GM21515 (cell line): ENCODE data around the gene GHR.

ENCODE experiments used
- ATAC-seq: cut with Tn5 transposase; IDR thresholded peaks from one replicate; pipeline ENCODE4 v1.9.1; 2021; ENCODE audit not compliant: unreplicated experiment

Gene GHR

GRCh38 chr5:42423285-42424165 lies at the start of gene GHR:
Gene GHR, plus strand, starts transcription at chr5:42423439. Its CDS starts 142,436 bp downstream, at chr5:42565875.
- peak; percentile 79 for ATAC-seq

- ATAC-seq: no peak
Measured at GRCh38 chr5:42374679-42375273, 48.5 kb upstream of the GHR start.

DNA sequence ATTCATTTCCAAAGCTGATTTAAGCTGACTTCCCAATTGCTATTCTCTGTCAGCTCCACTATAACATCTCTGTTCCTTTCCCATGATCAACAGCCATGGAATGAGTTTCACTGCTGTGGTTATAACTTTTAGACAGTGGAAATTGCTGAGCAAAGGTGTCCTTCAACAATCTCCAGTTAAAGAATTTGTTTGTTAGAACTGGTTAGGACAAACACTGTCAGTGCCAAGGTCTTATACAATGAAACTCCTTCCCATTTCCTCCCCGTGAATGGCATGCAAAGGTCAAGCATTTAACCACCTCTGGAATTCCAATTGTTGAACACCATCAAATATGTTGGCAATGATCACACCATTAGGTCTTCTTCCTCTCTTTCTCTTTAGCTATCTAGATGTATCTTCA lies 45.7 kb upstream of the GHR start:
- ATAC-seq: no peak

- ATAC-seq: no peak
Measured at GRCh38 chr5:42381973-42382372, 41.3 kb upstream of the GHR start.

DNA sequence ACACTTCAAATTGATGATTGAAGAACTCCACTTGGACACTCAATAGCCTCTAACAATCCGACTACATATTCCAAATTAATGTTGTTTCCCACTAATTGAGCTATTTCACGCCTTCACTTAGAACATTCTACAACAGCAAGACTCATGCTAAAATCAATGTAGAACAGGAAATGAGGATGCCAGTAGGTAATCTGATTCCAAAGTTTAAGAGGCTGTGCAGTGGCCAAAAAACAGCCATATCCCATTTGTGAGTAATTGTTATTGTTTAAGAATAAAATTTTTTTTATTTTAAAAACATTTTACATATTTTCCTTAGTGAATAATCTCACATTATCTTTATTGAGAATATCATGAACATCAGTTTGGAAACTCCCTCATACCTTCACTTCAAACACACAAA lies 35.7 kb upstream of the GHR start:
- ATAC-seq: no peak

DNA sequence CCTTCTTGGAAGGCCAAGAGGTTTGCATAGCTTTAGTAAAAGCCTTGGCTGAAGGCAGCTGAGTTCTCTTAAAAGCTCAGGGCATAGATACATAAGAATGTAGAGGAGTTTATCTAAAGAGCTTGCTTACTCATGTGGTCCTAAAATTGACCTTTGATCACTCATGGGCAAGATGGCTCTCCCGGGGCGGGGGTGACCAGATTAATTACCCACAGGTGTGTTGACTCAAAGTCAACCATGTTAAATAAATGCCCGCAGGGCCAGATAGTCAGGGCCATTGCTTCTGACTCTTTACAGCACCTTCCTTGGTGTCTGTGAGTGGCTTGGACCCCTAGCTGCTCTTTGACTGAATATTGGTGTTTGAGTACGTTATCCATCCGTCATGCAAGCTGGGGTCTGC lies 33.1 kb upstream of the GHR start:
- no peak for ATAC-seq

GRCh38 chr5:42392917-42393316 lies 30.3 kb upstream of the GHR start:
- ATAC-seq: no peak

GRCh38 chr5:42396111-42396510 lies 27.1 kb upstream of the GHR start:
- no peak for ATAC-seq

DNA sequence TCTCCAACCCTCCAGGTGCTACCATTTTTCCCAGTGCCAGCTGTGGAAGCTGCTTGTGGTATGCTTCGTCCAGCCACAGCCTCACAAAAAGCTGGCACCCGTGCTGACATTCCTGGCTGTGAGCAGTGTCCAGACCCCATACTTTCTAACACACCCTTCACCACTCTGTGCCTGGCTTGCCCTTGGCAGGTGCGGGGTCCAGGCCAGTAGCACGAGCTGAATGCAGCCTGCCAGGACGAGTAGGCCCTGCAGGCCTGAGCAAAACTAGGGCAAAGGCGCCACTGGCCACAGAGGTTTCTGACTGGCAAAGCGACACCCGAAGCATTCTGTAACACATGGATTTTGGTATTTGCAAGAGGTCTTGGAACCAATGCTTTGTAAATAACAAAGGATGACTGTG lies 26.0 kb upstream of the GHR start:
- ATAC-seq: no peak

DNA sequence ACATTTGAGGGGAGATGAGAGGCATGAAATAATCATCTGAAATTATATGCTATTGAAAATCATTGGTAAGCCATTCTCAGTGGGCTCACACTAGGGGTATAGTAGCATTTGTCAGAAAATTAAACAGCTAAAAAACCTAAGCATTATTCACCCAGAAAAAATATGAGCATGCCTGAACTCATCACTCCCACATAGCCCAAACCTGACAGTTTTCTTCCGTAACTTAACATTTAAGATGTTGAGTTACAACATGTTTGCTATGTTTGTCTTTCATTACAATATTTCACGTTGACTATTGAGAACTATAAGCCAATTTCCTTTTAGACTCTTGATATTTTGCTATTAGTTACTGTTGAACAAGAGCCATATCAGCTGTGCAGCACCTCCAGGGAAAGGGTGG lies 23.5 kb upstream of the GHR start:
- no peak for ATAC-seq

DNA sequence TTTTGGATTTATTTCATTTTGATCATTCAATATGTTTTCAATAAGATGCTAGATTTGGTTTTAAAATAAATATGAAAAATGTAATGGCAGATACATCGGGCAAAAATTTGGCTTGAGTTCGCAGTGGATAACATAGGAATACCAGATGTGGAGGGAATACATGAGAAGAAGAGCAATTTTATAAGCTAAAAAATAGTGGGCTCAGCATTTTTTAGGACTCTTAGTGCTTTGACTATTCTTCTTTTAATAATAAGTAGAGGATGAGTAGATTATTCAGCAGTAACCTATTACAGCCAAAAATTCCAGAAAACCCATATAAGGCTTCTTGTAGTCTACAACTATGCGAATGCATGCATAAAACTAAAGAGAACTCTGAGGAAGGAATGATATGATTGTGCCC lies 22.8 kb upstream of the GHR start:
- no peak for ATAC-seq

DNA sequence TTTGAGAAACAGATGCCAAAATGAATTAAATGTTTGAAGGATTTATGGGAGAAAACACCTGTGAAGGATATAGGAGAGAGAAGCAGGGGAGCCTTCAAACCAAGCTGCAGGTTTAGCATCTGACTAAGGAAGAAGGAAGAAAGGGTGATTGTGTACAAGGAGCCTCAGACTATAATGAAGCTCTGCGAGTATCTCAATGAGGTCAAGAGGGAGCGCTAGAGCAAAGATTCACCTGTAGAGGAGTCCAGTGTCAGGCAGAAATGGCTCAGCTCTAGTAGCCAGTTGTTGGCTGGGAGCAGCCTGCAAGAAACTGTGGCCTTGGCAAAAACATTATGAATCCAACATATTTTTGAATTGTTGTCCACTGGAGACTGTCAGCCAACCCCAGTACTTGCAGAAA lies 20.0 kb upstream of the GHR start:
- ATAC-seq: no peak

DNA sequence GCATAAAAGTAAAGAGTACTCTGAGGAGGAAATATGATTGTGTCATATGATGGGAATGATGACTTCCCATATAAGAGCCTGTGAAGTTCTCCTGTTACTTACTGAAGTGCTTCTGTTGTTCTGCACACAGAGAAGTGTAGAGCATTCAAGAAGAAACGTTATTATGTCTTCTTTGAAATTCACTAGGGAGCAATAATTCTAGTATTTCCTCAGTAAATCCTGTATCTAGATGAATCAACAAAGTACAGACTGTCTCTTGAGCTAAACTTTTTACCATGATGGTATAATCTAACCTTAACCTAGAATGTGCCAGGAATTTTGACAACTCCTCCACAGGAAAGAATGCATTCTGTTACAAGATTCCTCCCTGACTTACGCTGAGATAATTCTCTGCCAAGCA lies 18.9 kb upstream of the GHR start:
- ATAC-seq: no peak

- no peak for ATAC-seq
Measured at GRCh38 chr5:42419294-42419693, 3.9 kb upstream of the GHR start.

GRCh38 chr5:42422656-42423280 lies 471 bp upstream of the GHR start:
- ATAC-seq: no peak

GRCh38 chr5:42426016-42426415 lies 2.8 kb downstream of the GHR start:
- ATAC-seq: no peak

DNA sequence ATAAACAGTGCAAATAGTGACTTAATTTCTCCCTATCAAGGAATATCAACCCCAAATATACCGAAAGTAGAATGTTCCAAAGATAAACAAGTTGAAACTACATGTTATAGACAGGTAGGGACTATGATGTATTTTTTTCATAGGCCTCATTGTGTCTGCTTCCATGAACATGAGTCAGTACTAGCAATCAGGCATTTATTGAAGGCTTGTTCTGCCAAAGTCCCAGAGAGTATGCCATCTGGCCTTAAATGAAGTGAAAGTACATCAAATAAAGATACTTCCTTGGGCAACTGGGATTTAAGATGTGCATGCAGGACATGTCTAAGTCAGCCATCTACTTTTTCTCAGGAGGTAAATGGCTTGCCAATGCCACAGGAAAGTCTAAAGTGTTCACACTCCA lies 6.5 kb downstream of the GHR start:
- ATAC-seq: no peak

- no peak for ATAC-seq
Measured at GRCh38 chr5:42434047-42434724, 10.9 kb downstream of the GHR start.

DNA sequence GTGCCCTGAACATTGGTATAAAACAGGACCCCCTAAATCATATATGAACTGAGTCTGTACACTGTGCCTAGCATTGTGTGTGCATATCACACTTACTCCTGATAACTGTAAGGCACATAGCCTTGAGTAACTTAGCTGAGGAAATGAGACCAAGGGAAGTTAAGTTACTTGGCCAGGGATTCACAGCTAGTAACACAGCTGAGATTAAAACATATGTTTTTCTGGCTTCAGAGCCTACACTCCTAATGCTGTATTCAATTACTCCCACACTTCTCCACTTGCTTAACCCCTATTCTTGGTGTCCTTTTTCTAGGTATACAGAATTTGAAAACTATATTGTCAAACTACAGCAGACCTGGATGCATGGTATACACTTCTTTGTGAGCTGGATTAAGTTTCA lies 12.8 kb downstream of the GHR start:
- ATAC-seq: no peak

DNA sequence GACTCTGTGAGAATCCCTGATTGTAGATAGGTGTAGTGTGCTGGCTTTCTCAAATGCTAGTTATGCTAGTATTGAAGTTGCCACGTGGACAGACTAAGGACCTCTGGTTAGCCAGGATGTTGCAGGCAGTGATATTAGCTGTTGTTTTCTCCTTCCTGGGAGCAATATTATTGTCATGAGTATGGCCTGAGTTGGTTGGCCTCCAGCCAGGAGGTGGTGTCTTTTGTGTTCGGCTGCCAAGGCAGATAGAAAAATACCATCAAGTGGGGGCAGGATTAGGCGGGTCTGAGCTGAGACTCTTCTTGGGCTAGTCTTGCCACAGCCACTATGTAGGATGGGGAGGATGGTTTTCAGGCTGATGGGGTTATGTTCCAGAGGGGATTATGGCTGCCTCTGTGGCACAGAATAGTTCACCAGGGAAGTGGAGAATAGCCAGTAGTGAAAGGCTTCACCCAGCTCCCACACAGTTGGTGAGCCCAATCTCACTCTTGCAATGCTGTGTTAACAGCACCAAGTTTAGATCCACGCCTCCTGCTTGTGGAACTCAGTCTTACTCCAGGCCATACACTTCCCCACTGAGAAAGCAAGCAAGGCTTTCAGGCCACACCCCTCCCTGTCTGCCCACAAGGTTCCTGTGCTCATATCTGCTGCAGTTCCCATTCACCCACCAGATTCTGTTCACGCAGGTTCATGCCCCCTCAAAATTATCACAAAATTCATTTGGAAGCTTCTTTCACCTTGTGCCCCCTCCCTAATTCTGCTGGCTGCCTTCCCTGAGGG lies 31.2 kb downstream of the GHR start:
- no peak for ATAC-seq

DNA sequence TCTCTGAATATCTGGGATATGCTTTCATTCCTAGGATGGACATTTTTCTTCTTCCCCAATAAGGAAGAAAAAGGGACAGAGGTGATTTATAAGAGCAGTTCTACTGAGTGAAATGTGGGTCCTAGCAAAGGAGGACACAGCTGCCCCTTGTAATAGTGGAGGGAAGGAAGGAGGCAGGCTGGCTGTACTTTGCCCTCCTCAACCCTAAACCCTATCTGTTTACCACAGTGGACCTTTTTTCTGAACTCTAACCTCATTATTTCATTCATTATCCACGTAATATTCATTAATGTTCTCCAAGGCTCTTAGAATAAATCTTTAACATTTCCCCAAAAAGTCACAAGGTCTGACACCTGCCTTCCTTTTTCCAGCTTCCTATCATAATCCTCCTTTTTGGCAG lies 37.8 kb downstream of the GHR start:
- ATAC-seq: no peak
